ENCODE measurements around the gene CLDN5.
"Not testable (repeated sequence)": the region's sequence is repeated elsewhere in the genome, so short reads cannot be mapped to it uniquely, and the experiment has no call there.

CLDN5 gene

DNA sequence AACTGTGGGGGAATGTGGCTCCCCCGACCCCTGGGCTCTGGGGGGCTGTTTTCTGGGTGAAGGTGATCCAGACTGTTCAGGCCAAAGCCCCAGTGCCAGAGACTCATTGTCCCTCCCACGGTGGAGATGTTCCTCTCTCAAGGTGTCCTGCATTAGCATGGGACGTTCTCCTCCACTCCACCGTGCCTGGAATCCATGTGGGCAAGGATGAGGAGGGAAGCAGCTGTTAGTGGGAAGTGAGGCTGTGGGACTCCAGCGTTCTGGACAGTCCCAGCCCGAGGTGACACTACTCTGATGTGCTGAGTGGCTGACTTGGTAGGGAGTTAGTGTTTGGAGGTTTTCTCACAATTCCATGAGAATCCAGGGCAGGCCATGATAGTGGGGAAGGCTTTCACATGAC is 31.4 kb upstream of the CLDN5 start:
- TF ChIP-seq, protein P1, sequence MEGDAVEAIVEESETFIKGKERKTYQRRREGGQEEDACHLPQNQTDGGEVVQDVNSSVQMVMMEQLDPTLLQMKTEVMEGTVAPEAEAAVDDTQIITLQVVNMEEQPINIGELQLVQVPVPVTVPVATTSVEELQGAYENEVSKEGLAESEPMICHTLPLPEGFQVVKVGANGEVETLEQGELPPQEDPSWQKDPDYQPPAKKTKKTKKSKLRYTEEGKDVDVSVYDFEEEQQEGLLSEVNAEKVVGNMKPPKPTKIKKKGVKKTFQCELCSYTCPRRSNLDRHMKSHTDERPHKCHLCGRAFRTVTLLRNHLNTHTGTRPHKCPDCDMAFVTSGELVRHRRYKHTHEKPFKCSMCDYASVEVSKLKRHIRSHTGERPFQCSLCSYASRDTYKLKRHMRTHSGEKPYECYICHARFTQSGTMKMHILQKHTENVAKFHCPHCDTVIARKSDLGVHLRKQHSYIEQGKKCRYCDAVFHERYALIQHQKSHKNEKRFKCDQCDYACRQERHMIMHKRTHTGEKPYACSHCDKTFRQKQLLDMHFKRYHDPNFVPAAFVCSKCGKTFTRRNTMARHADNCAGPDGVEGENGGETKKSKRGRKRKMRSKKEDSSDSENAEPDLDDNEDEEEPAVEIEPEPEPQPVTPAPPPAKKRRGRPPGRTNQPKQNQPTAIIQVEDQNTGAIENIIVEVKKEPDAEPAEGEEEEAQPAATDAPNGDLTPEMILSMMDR (conservative IDR thresholded peaks at IDR 0.05), result no peak
- H3K27ac ChIP-seq, result peak overlapping the region; percentile 55

DNA sequence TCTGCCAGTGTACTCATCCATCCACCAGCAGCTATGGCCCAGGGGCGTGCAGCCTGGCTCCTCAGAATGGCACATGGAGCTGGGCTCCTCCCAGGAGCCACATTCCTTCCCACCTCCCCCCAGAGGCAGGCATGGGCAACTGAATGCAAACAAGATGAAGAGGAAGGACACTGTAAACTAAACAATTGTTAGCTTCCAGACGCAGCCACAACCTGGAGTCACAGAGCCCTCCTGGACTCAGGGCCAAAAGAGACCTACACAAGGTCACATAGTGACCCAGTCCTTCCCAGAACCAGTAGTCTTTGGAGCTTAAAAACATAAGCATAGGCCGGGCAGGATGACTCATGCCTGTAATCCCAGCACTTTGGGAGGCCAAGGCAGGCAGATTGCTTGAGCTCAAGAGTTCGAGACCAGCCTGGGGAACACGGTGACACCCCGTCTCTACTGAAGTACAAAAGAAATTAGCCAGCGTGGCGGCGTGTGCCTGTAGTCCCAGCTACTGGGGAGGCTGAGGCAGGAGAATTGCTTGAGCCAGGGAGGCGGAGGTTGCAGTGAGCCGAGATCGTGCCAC is 30.7 kb upstream of the CLDN5 start:
- TF ChIP-seq, protein P1 (conservative IDR thresholded peaks at IDR 0.05), result peak; percentile 28; the same call in 1 of the 2 replicates
- H3K27ac ChIP-seq, result peak overlapping the region; percentile 55

DNA sequence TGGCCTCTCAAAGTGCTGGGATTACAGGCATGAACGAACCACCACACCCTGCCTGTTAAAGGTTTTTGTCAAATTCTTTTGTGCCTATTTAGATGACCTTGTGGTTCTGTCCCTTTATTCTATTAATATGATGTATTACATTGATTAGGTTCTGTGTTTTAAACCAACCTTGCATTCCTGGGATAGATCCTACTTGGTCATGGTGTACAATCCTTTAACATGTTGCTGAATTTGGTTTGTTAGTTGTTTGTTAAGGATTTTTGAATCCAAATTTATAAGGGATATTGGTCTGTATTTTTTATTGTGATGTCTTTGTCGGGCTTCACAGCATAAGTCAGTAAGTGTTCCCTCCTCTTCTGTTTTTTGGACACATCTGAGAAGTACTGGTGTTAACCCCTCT is 29.0 kb upstream of the CLDN5 start:
- TF ChIP-seq, protein P1 (conservative IDR thresholded peaks at IDR 0.05), result no peak
- H3K27ac ChIP-seq, result no peak overlapping the region

DNA sequence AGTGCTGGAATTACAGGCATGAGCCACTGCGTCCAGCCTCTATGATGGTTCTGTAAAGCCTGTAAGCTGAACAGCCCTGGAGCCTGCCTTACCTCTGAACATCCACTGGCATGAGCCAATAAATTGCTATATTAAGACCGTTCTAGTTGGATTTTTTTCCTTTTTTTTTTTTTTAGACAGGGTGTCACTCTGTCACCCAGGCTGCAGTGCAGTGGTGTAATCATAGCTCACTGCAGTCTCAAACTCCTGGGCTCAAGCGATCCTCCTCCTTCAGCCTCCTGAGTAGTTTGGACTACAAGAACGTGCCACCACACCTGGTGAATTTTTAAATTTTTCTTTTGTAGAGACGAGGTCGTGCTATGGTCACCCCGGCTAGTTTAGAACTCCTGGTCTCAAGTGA is 26.2 kb upstream of the CLDN5 start:
- H3K27ac ChIP-seq, result no peak overlapping the region
- TF ChIP-seq, protein P1 (conservative IDR thresholded peaks at IDR 0.05), result no peak

DNA sequence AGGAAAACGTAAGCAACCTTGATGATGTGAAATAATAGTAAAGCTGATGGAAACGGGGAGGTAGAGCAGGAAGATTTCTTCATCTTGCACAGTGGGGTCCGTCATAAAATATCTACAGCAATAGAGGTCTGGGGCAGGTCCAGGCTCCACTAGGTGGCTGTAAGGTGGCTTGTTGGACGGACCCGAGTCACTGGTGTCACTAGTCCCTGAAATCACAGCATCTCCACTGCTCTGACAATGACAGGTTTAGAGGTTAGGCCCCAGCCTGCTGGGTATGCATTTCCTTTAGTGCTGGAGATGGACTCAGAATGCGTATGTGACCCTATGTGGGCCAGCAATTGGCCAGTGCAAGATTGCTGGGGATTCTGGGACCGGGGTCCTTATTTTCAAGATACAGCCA is 25.2 kb upstream of the CLDN5 start:
- TF ChIP-seq, protein P1 (conservative IDR thresholded peaks at IDR 0.05), result no peak

DNA sequence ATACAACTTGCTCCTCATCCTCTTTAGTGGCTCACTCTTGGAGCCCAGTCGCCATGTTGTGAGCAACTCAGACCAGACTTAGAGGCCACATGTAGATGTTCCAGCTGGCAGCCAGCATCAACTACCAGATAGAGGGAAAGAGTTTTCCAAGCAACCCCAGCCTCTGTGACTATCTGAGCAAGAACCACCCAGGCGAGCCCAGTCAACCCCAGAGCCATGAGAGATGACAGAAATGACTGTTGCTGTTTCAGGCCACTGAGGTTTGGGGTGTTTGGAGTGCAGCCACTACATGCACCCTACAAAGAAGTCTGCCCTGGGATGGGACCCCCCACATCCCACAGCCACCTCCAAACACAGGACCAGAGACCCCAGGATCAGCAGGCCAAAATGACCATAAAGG is 24.8 kb upstream of the CLDN5 start:
- TF ChIP-seq, protein P1 (conservative IDR thresholded peaks at IDR 0.05), result no peak

More for the DNA sequence above, 25.2 kb upstream of the CLDN5 start:
- no peak overlapping the region for H3K27ac ChIP-seq

DNA sequence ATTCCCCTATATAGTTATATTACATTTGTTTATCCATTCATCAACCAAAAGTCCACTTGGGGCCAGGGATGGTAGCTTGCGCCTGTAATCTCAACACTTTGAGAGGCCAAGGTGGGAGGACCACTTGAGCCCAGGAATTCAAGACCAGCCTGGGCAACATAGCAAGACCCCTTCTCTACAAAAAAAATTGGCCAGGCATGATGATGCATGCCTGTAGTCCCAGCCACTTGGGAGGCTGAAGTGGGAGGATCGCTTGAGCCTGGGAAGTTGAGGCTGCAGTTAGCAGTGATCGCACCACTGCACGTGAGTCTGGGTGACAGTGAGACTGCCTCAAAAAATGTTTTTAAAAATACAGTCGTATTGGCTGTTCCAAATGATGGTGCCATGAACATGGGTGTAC is 24.2 kb upstream of the CLDN5 start:
- H3K27ac ChIP-seq, result not testable (repeated sequence)

More for the DNA sequence above, 24.8 kb upstream of the CLDN5 start:
- H3K27ac ChIP-seq, result no peak overlapping the region

DNA sequence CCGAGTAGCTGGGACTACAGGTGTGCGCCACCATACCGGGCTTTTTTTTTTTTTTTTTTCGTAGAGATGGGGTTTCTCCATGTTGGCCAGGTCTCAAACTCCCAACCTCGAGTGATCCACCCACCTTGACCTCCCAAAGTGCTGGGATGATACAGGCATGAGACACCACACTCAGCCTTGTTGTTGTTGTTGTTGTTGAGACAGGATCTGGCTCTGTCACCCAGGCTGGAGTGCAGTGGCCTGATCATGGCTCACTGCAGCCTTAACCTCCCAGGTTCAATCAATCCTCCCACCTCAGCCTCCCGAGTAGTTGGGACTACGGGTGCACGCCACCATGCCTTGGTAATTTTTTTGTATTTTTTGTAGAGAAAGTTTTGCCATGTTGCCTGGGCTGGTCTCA is 23.4 kb upstream of the CLDN5 start:
- TF ChIP-seq, protein P1 (conservative IDR thresholded peaks at IDR 0.05), result no peak
- H3K27ac ChIP-seq, result no peak overlapping the region

Measured in VCaP (cell line).